HepG2 (cell line): ENCODE measurements around the gene THPO. TPM values are rescaled to one million over a fixed set of nuclear protein-coding genes. Genes with fewer than 3 reads are reported as not detected.

Experiments used
- ATAC-seq: fragments of 200-7000 bp; cut with Tn5 transposase; 3 replicates; pipeline ENCODE4 v1.9.1; 2020; ENCODE audit warnings: mild to moderate bottlenecking, moderate library complexity
- BruUV-seq: library from RNA; stranded (reverse); fragments of 400-500 nt; replicated peaks from 2 replicates; lab custom pipeline; 2021; lab: Mats Ljungman, UMichigan
- CTCF ChIA-PET: fragments of 300-600 bp; formaldehyde crosslinking; extraction: SDS; loops from one replicate; lab custom pipeline; 2021; ENCODE audit warnings: low total read pairs, inconsistent platforms, low intra/inter-chr PET ratio; lab: Yijun Ruan, JAX
- POLR2A ChIA-PET: fragments of 350-600 bp; sonication (Branson Sonifier 250); formaldehyde crosslinking; loops from one replicate; lab custom pipeline; 2020; ENCODE audit warnings: antibody characterized with exemption, inconsistent platforms; lab: Yijun Ruan, JAX
- DNase-seq: peaks from one replicate; pipeline ENCODE4 v3.0.0-alpha.2; 2015; ENCODE audit warnings: low spot score
- FAIRE-seq: peaks from 3 replicates; lab custom pipeline; 2011; peaks lifted over from hg19 to GRCh38; lab: Jason Lieb, UNC
- H2AFZ ChIP-seq: one replicate; pipeline ENCODE4 v1.6.1; 2011; ENCODE audit warnings: low read length, inconsistent platforms
- H3K27ac ChIP-seq: fragments of 300-600 bp; 3 replicates; pipeline ENCODE4 v1.8.0; 2011; ENCODE audit warnings: mixed run types, mild to moderate bottlenecking, mixed read lengths, low read length, inconsistent platforms; ENCODE audit not compliant: insufficient read depth; ENCODE audit errors: extremely low read length
- H3K27me3 ChIP-seq, 2 experiments: fragments of 200-600 bp in 1 of 2; 2 replicates in 1 of 2; 3 replicates in 1 of 2; pipeline versions ENCODE4 v1.6.0 to v1.8.0; 2011; ENCODE audit warnings: low read length in 2 of 2, mild to moderate bottlenecking in 2 of 2, moderate library complexity in 2 of 2, inconsistent platforms in 1 of 2; ENCODE audit not compliant: insufficient read depth in 2 of 2, control insufficient read depth in 1 of 2
- H3K36me3 ChIP-seq, 2 experiments: fragments of 200-600 bp in 1 of 2; replicated peaks in 1 of 2; 2 replicates in 1 of 2; 3 replicates in 1 of 2; pipeline versions ENCODE4 v1.5.1 to v1.8.0; 2011; ENCODE audit warnings: low read length in 2 of 2, inconsistent platforms in 1 of 2; ENCODE audit not compliant: insufficient read depth in 2 of 2, control insufficient read depth in 1 of 2
- H3K4me1 ChIP-seq: 2 replicates; pipeline ENCODE4 v1.5.1; 2012; ENCODE audit warnings: low read length, inconsistent platforms; ENCODE audit not compliant: insufficient read depth
- H3K4me2 ChIP-seq: 2 replicates; pipeline ENCODE4 v1.6.0; 2011; ENCODE audit warnings: low read depth, low read length, inconsistent platforms
- H3K4me3 ChIP-seq, 3 experiments: fragments of 200-600 bp in 1 of 3; sonication (generic), shearing (Covaris generic) in 1 of 3; replicated peaks in 1 of 3; 2 replicates each; pipeline ENCODE4 v1.5.1; 2011 to 2016; ENCODE audit warnings: low read length in 3 of 3, inconsistent platforms in 2 of 3, low read depth in 2 of 3, mild to moderate bottlenecking in 2 of 3, control low read depth in 1 of 3, mixed read lengths in 1 of 3; ENCODE audit not compliant: insufficient read depth in 1 of 3
- H3K79me2 ChIP-seq: one replicate; pipeline ENCODE4 v1.6.1; 2011; ENCODE audit warnings: low read length, inconsistent platforms; ENCODE audit not compliant: insufficient read depth
- H3K9ac ChIP-seq: 2 replicates; pipeline ENCODE4 v1.6.0; 2011; ENCODE audit warnings: mild to moderate bottlenecking, low read depth, low read length, inconsistent platforms; ENCODE audit not compliant: insufficient read depth
- H3K9me3 ChIP-seq: 2 replicates; pipeline ENCODE4 v1.5.1; 2012; ENCODE audit warnings: mild to moderate bottlenecking, low read length
- H4K20me1 ChIP-seq: 2 replicates; pipeline ENCODE4 v1.6.0; 2011; ENCODE audit warnings: inconsistent platforms, mild to moderate bottlenecking, low read length, moderate library complexity; ENCODE audit not compliant: insufficient read depth
- SMC3 ChIP-seq: IDR thresholded peaks from 2 replicates; pipeline ENCODE4 v1.6.1; 2011; ENCODE audit warnings: low read length, improper control_type of control experiment
- SP140L ChIP-seq: sonication (generic); formaldehyde crosslinking; IDR thresholded peaks from 2 replicates; pipeline ENCODE4 v1.4.0; 2020; ENCODE audit warnings: missing genetic modification reagents, borderline replicate concordance
- ZBTB38 ChIP-seq: sonication (generic); formaldehyde crosslinking; IDR thresholded peaks from 2 replicates; pipeline ENCODE4 v1.5.1; 2020; ENCODE audit warnings: mild to moderate bottlenecking, missing genetic modification reagents
- ZBTB40 ChIP-seq, 2 experiments: fragments of 450-650 bp in 1 of 2; sonication (generic) in 1 of 2; formaldehyde crosslinking in 1 of 2; IDR thresholded peaks; 2 replicates each; pipeline versions ENCODE4 v1.6.1 to v1.8.0; 2016 to 2022; ENCODE audit warnings: antibody characterized with exemption in 1 of 2, mild to moderate bottlenecking in 1 of 2, missing genetic modification reagents in 1 of 2
- ZEB1 ChIP-seq: IDR thresholded peaks from 2 replicates; pipeline ENCODE4 v1.6.1; 2012; ENCODE audit warnings: mild to moderate bottlenecking, low read depth, inconsistent platforms; ENCODE audit not compliant: insufficient replicate concordance
- ZNF235 ChIP-seq: sonication (generic); formaldehyde crosslinking; IDR thresholded peaks from 2 replicates; pipeline ENCODE4 v1.8.1; 2023; ENCODE audit warnings: mild to moderate bottlenecking, missing genetic modification reagents, borderline replicate concordance
- WGBS: methylation state at CpG from one replicate; pipeline ENCODE4 v1.1.6; 2017; ENCODE audit warnings: low lambda C conversion rate; 5-methylcytosine and 5-hydroxymethylcytosine counted together
- in situ Hi-C: cut with HindIII; loops from 2 replicates; pipeline ENCODE4 v1.10.0; 2017; ENCODE audit warnings: low pct_unique_long_range_greater_than_20kb; ENCODE audit not compliant: extremely low pct_ligation_motif_present
- intact Hi-C: fragments of 100-400 bp; cut with micrococcal nuclease; formaldehyde crosslinking; loops from one replicate; pipeline ENCODE4 v1.10.0; 2022; ENCODE audit not compliant: unreplicated experiment
- polyA plus RNA-seq, 8 experiments: library from polyadenylated mRNA; depleted of rRNA in 3 of 8; stranded (reverse) in 7 of 8; unstranded in 1 of 8; fragments of >200 nt; fragmentation: Illumina TruSeq in 4 of 8; extraction: Trizol in 4 of 8; gene quantifications; 2 replicates each; pipeline versions ENCODE4 v1.2.1 to v1.2.3, GENCODE V29; 2011 to 2016; ENCODE audit warnings: low read depth in 4 of 8, missing spikeins in 1 of 8, mixed read lengths in 1 of 8; ENCODE audit not compliant: insufficient read depth in 1 of 8
- total RNA-seq, 5 experiments: library from RNA; depleted of rRNA; stranded (reverse); fragments of >200 nt; fragmentation: Illumina TruSeq; extraction: Trizol; gene quantifications; 2 replicates each; pipeline ENCODE4 v1.2.3, GENCODE V29; 2016; ENCODE audit warnings: low read depth in 1 of 5
- TF ChIP-seq, protein P1 (sequence below): sonication (generic); formaldehyde crosslinking; IDR thresholded peaks from 2 replicates; pipeline ENCODE4 v1.4.0; 2020; ENCODE audit warnings: mild to moderate bottlenecking, missing genetic modification reagents, borderline replicate concordance

THPO gene
- total and polyA plus RNA-seq, 2 of the 13 experiments (the other 11 are each of a cell fraction or from before 2014, with no cell fraction given): 2.8 to 4.8 TPM

- H3K79me2 ChIP-seq: no peaks in the 10 kb centered on the region
- H3K4me3 ChIP-seq: peak overlapping the region in 1 of 3 experiments; percentile 52; a peak in 2 of 6 replicates
- WGBS: 23% methylated on average over 11 of the region's 14 CpGs
- ATAC-seq (peak; percentile 71), DNase-seq (peak; percentile 56), FAIRE-seq (peak; percentile 73)
- peak overlapping the region; percentile 74 for H3K27ac ChIP-seq
- no peaks in the 10 kb centered on the region for H3K27me3 ChIP-seq
- no peaks in the 10 kb centered on the region for H4K20me1 ChIP-seq
- BruUV-seq: no TSS peak
- no peak overlapping the region for H2AFZ ChIP-seq
- H3K9me3 ChIP-seq: peaks cover 3% of the 10 kb centered on the region; the same call in 1 of the 2 replicates
- intact Hi-C loops: loop anchor here (2.0 to 5.0 kb wide), 5 partner anchors 39 to 125 kb away; partner anchors contain the start of gene THPO
- ChIA-PET POLR2A (interaction anchor here (0.7 to 1.8 kb wide), 2 partner anchors 46 kb away, joined by 3 to 7 read pairs; no protein-coding TSS in a partner anchor), CTCF (interaction anchor here (0.6 to 1.0 kb wide), 2 partner anchors 47 to 103 kb away, joined by 3 read pairs; no protein-coding TSS in a partner anchor)
- H3K36me3 ChIP-seq: no peaks in the 10 kb centered on the region
- peak overlapping the region; percentile 68 for H3K4me2 ChIP-seq
- H3K4me1 ChIP-seq: peaks cover 41% of the 10 kb centered on the region
- no peak overlapping the region for H3K9ac ChIP-seq
- in situ Hi-C loops: no loop called here
- TF ChIP-seq SMC3: peak; percentile 42
- TF ChIP-seq, protein P1, sequence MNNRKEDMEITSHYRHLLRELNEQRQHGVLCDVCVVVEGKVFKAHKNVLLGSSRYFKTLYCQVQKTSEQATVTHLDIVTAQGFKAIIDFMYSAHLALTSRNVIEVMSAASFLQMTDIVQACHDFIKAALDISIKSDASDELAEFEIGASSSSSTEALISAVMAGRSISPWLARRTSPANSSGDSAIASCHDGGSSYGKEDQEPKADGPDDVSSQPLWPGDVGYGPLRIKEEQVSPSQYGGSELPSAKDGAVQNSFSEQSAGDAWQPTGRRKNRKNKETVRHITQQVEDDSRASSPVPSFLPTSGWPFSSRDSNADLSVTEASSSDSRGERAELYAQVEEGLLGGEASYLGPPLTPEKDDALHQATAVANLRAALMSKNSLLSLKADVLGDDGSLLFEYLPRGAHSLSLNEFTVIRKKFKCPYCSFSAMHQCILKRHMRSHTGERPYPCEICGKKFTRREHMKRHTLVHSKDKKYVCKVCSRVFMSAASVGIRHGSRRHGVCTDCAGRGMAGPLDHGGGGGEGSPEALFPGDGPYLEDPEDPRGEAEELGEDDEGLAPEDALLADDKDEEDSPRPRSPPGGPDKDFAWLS (CRISPR knock-in tag): 0 out of 2 replicates have a peak, but pooled peaks have one; percentile 45
- TF ChIP-seq ZBTB40 (IDR thresholded peaks at IDR 0.05): no peak
- no peak for TF ChIP-seq ZBTB40 (CRISPR knock-in tag; IDR thresholded peaks at IDR 0.05)
- TF ChIP-seq ZNF235: no peak
- TF ChIP-seq SP140L (CRISPR knock-in tag): no peak
- TF ChIP-seq ZEB1: no peak
- no peak for TF ChIP-seq ZBTB38
Observed at GRCh38 chr3:184417619-184418327, 39.8 kb upstream of the THPO start.
